Measurements from ENCODE around the gene COCH.
A peak's percentile ranks its signal among the peaks of the same experiment; 100 is the strongest.

The COCH gene

GRCh38 chr14:30874120-30874998, at the start of gene COCH:
Gene COCH (plus strand): TSS chr14:30874559. CDS start chr14:30874939, 380 bp downstream.
- Histone ChIP-seq H3K4me1 (ENCODE audit: control insufficient read depth in 1 of 2, insufficient read depth in 2 of 2, low read length in 2 of 2) (peaks cover 0 to 19% of the 10 kb centered on the region in 2 donors), H3K27me3 (ENCODE audit: low read depth, low read length) (peaks cover 26% of the 10 kb centered on the region), H3K9me3 (ENCODE audit: control insufficient read depth in 1 of 2, low read length in 2 of 2) (no peaks in the 10 kb centered on the region), H3K36me3 (ENCODE audit: control insufficient read depth in 1 of 2, insufficient read depth in 2 of 2, low read length in 2 of 2) (no peaks in the 10 kb centered on the region), H3K27ac (ENCODE audit: low read length) (no peak within 1 kb of the TSS), H3K4me3 (ENCODE audit: low read depth in 1 of 2, low read length in 2 of 2) (peak within 1 kb of the TSS; percentile 42 to 82)

GRCh38 chr14:30826070-30826469, 48.3 kb upstream of the COCH start:
- Histone ChIP-seq H3K4me1 (ENCODE audit: control insufficient read depth in 1 of 2, insufficient read depth in 2 of 2, low read length in 2 of 2) (no peaks in the 10 kb centered on the region), H3K27ac (ENCODE audit: low read length) (no peak overlapping the region), H3K4me3 (ENCODE audit: low read depth in 1 of 2, low read length in 2 of 2) (peak overlapping the region in 1 of 2 donors; percentile 35), H3K9me3 (ENCODE audit: control insufficient read depth in 1 of 2, low read length in 2 of 2) (peaks cover 0 to 15% of the 10 kb centered on the region in 2 donors), H3K36me3 (ENCODE audit: control insufficient read depth in 1 of 2, insufficient read depth in 2 of 2, low read length in 2 of 2) (no peaks in the 10 kb centered on the region), H3K27me3 (ENCODE audit: low read depth, low read length) (no peaks in the 10 kb centered on the region)

GRCh38 chr14:30829853-30830252, 44.5 kb upstream of the COCH start:
- H3K4me1 ChIP-seq (ENCODE audit: control insufficient read depth in 1 of 2, insufficient read depth in 2 of 2, low read length in 2 of 2) = no peaks in the 10 kb centered on the region
- no peaks in the 10 kb centered on the region for H3K36me3 ChIP-seq (ENCODE audit: control insufficient read depth in 1 of 2, insufficient read depth in 2 of 2, low read length in 2 of 2)
- peaks cover 0 to 15% of the 10 kb centered on the region in 2 donors for H3K9me3 ChIP-seq (ENCODE audit: control insufficient read depth in 1 of 2, low read length in 2 of 2)
- H3K27ac ChIP-seq (ENCODE audit: low read length) = no peak overlapping the region
- H3K4me3 ChIP-seq (ENCODE audit: low read depth in 1 of 2, low read length in 2 of 2) = no peak overlapping the region
- no peaks in the 10 kb centered on the region for H3K27me3 ChIP-seq (ENCODE audit: low read depth, low read length)

GRCh38 chr14:30834353-30834752, 40.0 kb upstream of the COCH start:
- Histone ChIP-seq H3K4me1 (ENCODE audit: control insufficient read depth in 1 of 2, insufficient read depth in 2 of 2, low read length in 2 of 2) (no peaks in the 10 kb centered on the region), H3K27ac (ENCODE audit: low read length) (no peak overlapping the region), H3K9me3 (ENCODE audit: control insufficient read depth in 1 of 2, low read length in 2 of 2) (peaks cover 0 to 2% of the 10 kb centered on the region in 2 donors), H3K36me3 (ENCODE audit: control insufficient read depth in 1 of 2, insufficient read depth in 2 of 2, low read length in 2 of 2) (no peaks in the 10 kb centered on the region), H3K4me3 (ENCODE audit: low read depth in 1 of 2, low read length in 2 of 2) (no peak overlapping the region), H3K27me3 (ENCODE audit: low read depth, low read length) (no peaks in the 10 kb centered on the region)

- H3K4me3 ChIP-seq (ENCODE audit: low read depth in 1 of 2, low read length in 2 of 2) = no peak overlapping the region
- H3K36me3 ChIP-seq (ENCODE audit: control insufficient read depth in 1 of 2, insufficient read depth in 2 of 2, low read length in 2 of 2) = no peaks in the 10 kb centered on the region
- peaks cover 0 to 2% of the 10 kb centered on the region in 2 donors for H3K9me3 ChIP-seq (ENCODE audit: control insufficient read depth in 1 of 2, low read length in 2 of 2)
- no peaks in the 10 kb centered on the region for H3K4me1 ChIP-seq (ENCODE audit: control insufficient read depth in 1 of 2, insufficient read depth in 2 of 2, low read length in 2 of 2)
- no peak overlapping the region for H3K27ac ChIP-seq (ENCODE audit: low read length)
- no peaks in the 10 kb centered on the region for H3K27me3 ChIP-seq (ENCODE audit: low read depth, low read length)
Observed at GRCh38 chr14:30838351-30838750, 36.0 kb upstream of the COCH start.

- no peak overlapping the region for H3K27ac ChIP-seq (ENCODE audit: low read length)
- H3K4me1 ChIP-seq (ENCODE audit: control insufficient read depth in 1 of 2, insufficient read depth in 2 of 2, low read length in 2 of 2) = no peaks in the 10 kb centered on the region
- H3K27me3 ChIP-seq (ENCODE audit: low read depth, low read length) = no peaks in the 10 kb centered on the region
- peaks cover 0 to 1% of the 10 kb centered on the region in 2 donors for H3K9me3 ChIP-seq (ENCODE audit: control insufficient read depth in 1 of 2, low read length in 2 of 2)
- no peak overlapping the region for H3K4me3 ChIP-seq (ENCODE audit: low read depth in 1 of 2, low read length in 2 of 2)
- no peaks in the 10 kb centered on the region for H3K36me3 ChIP-seq (ENCODE audit: control insufficient read depth in 1 of 2, insufficient read depth in 2 of 2, low read length in 2 of 2)
Observed at GRCh38 chr14:30840086-30840779, 34.1 kb upstream of the COCH start.

GRCh38 chr14:30842431-30842830, 31.9 kb upstream of the COCH start:
- no peaks in the 10 kb centered on the region for H3K9me3 ChIP-seq (ENCODE audit: control insufficient read depth in 1 of 2, low read length in 2 of 2)
- no peaks in the 10 kb centered on the region for H3K36me3 ChIP-seq (ENCODE audit: control insufficient read depth in 1 of 2, insufficient read depth in 2 of 2, low read length in 2 of 2)
- no peak overlapping the region for H3K4me3 ChIP-seq (ENCODE audit: low read depth in 1 of 2, low read length in 2 of 2)
- H3K4me1 ChIP-seq (ENCODE audit: control insufficient read depth in 1 of 2, insufficient read depth in 2 of 2, low read length in 2 of 2) = no peaks in the 10 kb centered on the region
- no peaks in the 10 kb centered on the region for H3K27me3 ChIP-seq (ENCODE audit: low read depth, low read length)
- no peak overlapping the region for H3K27ac ChIP-seq (ENCODE audit: low read length)

- H3K27me3 ChIP-seq (ENCODE audit: low read depth, low read length) = no peaks in the 10 kb centered on the region
- H3K27ac ChIP-seq (ENCODE audit: low read length) = no peak overlapping the region
- no peaks in the 10 kb centered on the region for H3K4me1 ChIP-seq (ENCODE audit: control insufficient read depth in 1 of 2, insufficient read depth in 2 of 2, low read length in 2 of 2)
- no peak overlapping the region for H3K4me3 ChIP-seq (ENCODE audit: low read depth in 1 of 2, low read length in 2 of 2)
- no peaks in the 10 kb centered on the region for H3K36me3 ChIP-seq (ENCODE audit: control insufficient read depth in 1 of 2, insufficient read depth in 2 of 2, low read length in 2 of 2)
- H3K9me3 ChIP-seq (ENCODE audit: control insufficient read depth in 1 of 2, low read length in 2 of 2) = no peaks in the 10 kb centered on the region
Observed at GRCh38 chr14:30848449-30849240, 25.7 kb upstream of the COCH start.

- no peak overlapping the region for H3K27ac ChIP-seq (ENCODE audit: low read length)
- no peaks in the 10 kb centered on the region for H3K27me3 ChIP-seq (ENCODE audit: low read depth, low read length)
- H3K4me1 ChIP-seq (ENCODE audit: control insufficient read depth in 1 of 2, insufficient read depth in 2 of 2, low read length in 2 of 2) = no peaks in the 10 kb centered on the region
- H3K4me3 ChIP-seq (ENCODE audit: low read depth in 1 of 2, low read length in 2 of 2) = no peak overlapping the region
- H3K9me3 ChIP-seq (ENCODE audit: control insufficient read depth in 1 of 2, low read length in 2 of 2) = no peaks in the 10 kb centered on the region
- no peaks in the 10 kb centered on the region for H3K36me3 ChIP-seq (ENCODE audit: control insufficient read depth in 1 of 2, insufficient read depth in 2 of 2, low read length in 2 of 2)
Observed at GRCh38 chr14:30849354-30849753, 25.0 kb upstream of the COCH start.

- H3K27me3 ChIP-seq (ENCODE audit: low read depth, low read length) = no peaks in the 10 kb centered on the region
Observed at GRCh38 chr14:30849983-30850382, 24.4 kb upstream of the COCH start.

GRCh38 chr14:30853946-30854345, 20.4 kb upstream of the COCH start:
- Histone ChIP-seq H3K9me3 (ENCODE audit: control insufficient read depth in 1 of 2, low read length in 2 of 2) (no peaks in the 10 kb centered on the region), H3K4me1 (ENCODE audit: control insufficient read depth in 1 of 2, insufficient read depth in 2 of 2, low read length in 2 of 2) (no peaks in the 10 kb centered on the region), H3K36me3 (ENCODE audit: control insufficient read depth in 1 of 2, insufficient read depth in 2 of 2, low read length in 2 of 2) (no peaks in the 10 kb centered on the region), H3K4me3 (ENCODE audit: low read depth in 1 of 2, low read length in 2 of 2) (no peak overlapping the region), H3K27ac (ENCODE audit: low read length) (no peak overlapping the region), H3K27me3 (ENCODE audit: low read depth, low read length) (no peaks in the 10 kb centered on the region)

More at GRCh38 chr14:30849983-30850382, 24.4 kb upstream of the COCH start:
- Histone ChIP-seq H3K4me3 (ENCODE audit: low read depth in 1 of 2, low read length in 2 of 2) (no peak overlapping the region), H3K27ac (ENCODE audit: low read length) (no peak overlapping the region), H3K36me3 (ENCODE audit: control insufficient read depth in 1 of 2, insufficient read depth in 2 of 2, low read length in 2 of 2) (no peaks in the 10 kb centered on the region), H3K9me3 (ENCODE audit: control insufficient read depth in 1 of 2, low read length in 2 of 2) (no peaks in the 10 kb centered on the region), H3K4me1 (ENCODE audit: control insufficient read depth in 1 of 2, insufficient read depth in 2 of 2, low read length in 2 of 2) (no peaks in the 10 kb centered on the region)
